ENCODE measurements around the gene KRTAP5-7.
"Not testable (repeated sequence)": the region's sequence is repeated elsewhere in the genome, so short reads cannot be mapped to it uniquely, and the experiment has no call there.

The KRTAP5-7 gene, protein sequence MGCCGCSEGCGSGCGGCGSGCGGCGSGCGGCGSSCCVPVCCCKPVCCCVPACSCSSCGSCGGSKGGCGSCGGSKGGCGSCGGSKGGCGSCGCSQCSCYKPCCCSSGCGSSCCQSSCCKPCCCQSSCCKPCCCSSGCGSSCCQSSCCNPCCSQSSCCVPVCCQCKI

DNA sequence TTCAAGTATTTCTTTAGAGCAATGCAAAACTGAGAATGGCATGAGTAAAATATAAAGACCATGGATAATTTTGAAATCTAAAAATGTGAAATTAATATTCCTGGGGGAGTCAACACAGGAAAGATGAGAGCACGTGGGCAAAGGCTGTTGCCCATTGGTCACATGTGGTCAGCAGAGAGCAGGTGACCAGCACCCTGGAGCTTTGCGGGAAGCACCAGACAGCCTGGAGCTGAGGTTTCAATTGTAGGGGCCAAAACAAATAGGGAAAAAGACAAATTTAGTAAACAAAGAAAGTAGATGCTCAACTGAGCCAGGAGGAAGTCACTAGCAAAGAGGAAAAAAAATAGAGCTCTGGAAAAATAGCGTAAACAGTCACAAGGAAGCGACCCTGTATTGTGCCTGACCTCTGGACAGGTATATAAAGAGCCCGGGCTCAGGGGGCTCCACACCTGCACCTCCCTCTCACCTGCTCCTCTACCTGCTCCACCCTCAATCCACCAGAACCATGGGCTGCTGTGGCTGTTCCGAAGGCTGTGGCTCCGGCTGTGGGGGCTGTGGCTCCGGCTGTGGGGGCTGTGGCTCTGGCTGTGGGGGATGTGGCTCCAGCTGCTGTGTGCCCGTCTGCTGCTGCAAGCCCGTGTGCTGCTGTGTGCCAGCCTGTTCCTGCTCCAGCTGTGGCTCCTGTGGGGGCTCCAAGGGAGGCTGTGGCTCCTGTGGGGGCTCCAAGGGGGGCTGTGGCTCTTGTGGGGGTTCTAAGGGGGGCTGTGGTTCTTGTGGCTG is at the start of gene KRTAP5-7:
KRTAP5-7 (plus strand) TSS at position 472 of the 780 bp plus-strand sequence; CDS start at position 506, 34 bp downstream.
- DNase-seq: not testable (repeated sequence)

DNA sequence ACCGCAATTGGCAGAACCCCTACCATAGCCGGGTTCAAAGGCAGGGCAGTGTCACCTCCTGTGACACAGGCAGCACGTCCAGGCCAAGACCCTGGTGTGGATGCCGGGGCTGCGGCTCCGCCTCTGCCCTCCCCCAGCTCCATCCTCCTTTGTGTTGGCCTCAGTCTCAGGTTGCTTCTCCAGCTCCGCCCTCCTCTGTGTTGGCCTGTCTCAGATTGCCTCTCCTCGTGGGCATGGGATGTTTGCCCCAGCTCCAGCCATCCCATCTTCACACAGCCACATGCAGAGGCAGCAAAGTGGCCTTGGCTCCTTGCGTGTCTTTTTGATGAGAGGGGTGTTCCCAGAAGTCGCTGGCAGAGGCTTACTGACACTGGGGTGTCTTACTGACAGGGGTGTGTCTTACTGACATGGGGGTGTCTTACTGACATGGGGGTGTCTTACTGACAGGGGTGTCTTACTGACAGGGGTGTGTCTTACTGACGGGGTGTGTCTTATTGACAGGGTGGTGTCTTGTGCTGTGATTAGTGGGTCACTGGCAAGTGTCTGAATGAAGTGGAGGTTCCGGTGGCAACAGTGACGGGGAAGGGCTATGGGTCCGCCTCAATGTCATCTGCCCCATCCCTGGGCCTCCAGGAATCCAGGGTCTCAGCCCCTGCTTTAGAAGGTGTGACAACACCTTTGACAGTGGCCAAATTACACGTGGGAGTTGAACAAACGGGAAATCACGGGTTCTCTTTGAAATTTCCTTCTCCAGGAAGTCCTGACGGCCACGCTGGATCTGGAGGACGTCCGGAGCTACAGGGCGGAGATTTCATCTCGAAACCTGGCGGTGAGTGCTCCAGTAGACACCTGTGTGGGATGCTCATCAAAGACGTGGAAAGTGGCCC is 49.2 kb upstream of the KRTAP5-7 start:
- no peak for DNase-seq

DNA sequence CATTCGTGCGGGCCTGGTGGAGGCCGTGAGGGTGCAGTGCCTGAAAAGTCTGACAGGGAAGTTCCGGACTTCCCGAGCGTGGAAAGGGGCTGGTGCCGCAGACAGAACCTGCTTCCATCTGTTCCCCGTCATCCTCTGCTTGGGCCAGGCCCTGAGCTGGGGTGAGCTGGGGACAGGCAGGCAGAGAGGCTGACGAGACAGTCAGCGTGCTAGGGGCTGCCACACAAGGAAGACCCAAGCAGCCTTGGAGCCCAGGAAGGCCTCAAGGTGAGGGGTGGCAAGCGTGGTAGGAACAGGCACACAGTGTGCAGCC is 48.6 kb upstream of the KRTAP5-7 start:
- no peak for DNase-seq

DNA sequence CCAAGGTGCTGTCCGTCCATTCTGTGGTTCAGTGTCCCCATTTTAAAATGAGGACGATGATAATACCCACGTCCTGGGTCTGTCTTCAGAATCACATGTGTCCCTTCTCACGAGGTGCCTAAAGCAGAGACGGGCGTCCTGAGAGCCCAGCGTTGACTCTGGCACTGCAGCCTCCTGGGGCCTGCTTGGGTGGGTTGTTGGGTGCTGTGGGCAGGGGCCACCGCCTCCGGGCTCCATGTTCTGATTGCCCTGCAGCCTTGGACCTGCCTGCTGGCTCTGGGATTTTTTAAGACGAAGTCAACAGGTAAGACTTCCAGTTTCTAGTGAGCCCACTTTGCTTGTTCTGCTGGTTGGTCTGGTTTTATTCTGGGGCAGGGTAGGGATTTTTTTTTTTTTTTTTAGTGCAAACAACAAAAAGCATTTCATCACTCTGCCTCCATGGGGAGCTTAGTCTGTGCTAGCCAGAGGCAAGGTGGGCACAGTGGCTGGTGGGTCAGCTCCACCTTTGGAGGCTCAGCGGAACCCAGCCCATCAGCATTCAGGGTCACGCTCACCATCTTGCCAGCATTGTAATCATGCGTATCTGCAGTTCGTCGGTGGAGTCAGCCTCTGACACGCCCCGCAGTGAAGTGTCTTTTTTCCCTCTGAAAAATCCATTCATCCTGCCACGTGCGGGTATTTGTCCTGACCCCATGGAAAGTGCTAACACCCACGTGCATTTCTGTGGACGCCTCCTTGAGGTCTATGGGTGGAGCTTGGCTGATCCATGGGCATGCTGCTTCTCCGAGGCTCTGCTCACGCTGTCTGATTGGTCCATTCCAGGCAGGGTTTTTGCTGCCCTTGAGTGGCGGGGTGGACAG is 45.7 kb upstream of the KRTAP5-7 start:
- no peak for DNase-seq

DNA sequence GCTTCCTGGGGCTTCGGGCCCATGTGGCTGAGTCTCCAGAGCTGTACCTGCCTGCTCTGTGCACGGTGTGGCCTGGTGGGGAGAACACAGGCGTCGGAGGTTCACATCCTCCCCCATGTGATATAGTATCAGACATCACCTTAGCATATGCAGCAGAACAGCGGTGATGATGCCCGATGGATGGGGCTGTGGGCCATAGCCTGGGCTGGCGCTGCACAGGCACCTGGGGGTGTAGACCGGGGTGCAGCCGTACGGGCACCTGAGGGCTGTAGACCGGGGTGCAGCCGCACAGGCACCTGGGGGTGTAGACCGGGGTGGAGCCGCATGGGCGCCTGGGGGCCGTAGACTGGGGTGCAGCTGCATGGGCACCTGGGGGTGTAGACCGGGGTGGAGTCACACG is 44.9 kb upstream of the KRTAP5-7 start:
- DNase-seq: no peak

DNA sequence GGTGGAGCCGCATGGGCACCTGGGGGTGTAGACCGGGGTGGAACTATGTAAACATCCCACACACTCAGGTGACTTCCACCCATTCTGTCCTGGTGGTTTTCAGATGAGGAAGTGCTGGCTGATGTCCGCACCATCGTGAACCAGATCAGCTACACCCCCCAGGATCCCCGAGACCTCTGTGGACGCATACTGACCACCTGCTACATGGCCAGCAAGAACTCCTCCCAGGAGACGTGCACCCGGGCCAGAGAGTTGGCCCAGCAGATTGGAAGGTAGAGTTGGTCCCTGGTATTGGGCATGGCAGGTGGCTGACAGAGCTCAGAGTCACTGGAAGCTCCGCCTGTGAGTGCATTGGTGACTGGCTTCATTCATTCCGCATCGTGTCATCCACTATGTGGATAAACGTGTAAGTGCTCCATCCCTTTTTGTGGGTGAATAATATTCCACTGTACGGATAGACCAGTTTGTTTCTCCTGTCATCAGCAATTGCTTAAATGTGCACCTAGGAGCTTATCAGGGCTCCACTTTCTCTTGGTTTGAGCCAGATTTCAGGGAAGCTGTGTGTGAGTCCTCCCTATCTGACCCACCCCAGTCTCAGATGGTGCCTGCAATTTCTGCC is 44.2 kb upstream of the KRTAP5-7 start:
- DNase-seq: no peak

DNA sequence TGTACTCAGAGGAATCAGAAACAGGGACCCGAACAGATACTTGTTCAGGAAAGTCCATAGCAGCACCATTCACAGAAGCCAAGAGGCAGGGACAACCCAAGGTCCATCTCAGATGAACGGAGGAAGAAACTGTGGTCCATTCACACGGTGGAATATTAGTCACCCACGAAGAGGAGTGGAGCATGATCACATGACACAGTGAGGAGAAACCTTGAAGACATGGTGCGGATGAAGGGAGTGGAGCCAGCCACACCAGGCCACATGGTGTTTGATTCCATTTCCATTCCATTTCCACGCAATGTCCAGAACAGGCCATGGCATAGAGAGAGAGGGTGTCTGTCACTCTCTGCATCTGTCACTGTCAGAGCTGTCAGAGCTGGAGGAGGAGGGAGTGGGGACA is 43.4 kb upstream of the KRTAP5-7 start:
- DNase-seq: no peak

DNA sequence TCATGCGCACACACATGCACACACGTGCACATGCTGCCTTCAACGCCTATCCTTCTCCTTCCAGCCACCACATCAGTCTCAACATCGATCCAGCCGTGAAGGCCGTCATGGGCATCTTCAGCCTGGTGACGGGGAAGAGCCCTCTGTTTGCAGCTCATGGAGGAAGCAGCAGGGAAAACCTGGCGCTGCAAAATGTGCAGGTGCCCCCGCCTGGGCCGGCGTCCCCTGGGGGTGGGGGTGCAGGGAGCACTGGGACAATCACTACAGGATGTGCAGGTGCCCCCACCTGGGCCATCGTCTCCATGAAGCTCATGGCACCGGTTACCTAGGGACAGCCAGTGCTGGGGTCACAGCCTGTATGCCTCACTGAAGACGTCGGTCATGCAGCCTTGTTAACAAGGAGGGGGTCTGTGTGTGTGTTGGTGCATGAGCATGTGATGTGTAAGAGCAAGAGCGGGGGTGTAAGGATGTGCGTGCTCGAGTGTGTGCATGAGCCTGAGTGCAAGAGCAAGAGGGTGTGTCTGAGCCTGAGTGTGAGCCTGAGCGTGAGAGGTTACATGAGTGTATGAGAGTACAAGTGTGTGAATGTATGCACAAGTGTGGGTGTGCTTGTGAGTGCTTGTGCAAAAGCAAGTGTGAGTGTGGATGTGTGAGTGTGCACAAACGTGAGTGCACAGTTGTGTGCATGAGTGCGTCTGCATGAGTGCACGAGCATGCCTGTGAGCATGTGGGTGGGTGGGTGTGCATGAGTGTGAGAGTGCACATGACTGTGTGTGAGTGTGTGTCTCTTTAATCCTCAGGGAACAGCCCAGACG is 42.6 kb upstream of the KRTAP5-7 start:
- no peak for DNase-seq

DNA sequence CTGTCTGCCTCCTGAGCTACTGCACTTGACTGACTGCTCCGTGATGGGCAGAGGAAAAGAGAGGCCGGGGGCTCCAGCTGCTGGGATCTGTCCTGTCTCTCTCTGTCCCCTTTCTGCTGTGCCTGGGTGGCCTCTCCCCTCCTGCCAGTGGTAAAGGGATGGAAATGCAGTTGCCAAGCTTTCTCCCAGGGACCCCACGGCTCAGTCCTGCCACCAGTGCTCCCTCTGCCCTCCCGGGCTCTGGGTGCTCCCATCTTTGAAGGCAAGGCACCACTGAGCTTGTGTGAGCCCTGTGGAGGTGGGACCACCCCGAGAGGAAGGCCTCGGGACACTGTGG is 42.0 kb upstream of the KRTAP5-7 start:
- no peak for DNase-seq

DNA sequence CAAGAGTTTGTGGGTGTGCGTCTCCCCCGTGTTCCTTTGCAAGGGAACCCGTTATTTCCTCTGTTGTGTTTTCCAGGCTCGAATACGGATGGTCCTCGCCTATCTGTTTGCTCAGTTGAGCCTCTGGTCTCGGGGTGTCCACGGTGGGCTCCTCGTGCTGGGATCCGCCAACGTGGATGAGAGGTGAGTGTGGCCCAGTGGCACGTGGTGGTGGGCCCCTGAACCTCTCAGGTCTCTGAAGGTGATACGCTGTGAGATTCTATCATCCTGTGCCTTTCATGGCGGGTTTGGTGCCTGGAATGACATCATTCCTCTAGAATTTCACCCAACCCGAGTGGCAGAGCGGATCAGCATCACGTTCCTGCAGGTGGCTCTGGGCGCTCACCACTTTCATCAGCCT is 41.6 kb upstream of the KRTAP5-7 start:
- DNase-seq: no peak

DNA sequence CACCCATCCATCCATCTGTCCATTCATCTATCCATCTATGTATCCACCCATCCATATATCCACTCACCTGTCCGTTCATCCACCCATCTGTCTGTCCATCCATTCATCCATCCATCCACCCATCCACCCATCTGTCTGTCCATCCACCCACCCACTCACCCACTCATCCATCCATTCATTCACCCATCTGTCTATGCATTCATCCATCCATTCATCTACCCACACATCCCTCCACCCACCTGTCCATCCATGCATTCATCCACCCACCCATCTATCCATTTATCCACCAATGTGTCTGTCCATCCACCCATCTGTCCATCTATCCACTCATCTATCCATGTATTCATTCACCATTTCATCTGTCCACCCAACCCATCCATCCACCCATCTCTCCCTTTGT is 40.7 kb upstream of the KRTAP5-7 start:
- DNase-seq: no peak

DNA sequence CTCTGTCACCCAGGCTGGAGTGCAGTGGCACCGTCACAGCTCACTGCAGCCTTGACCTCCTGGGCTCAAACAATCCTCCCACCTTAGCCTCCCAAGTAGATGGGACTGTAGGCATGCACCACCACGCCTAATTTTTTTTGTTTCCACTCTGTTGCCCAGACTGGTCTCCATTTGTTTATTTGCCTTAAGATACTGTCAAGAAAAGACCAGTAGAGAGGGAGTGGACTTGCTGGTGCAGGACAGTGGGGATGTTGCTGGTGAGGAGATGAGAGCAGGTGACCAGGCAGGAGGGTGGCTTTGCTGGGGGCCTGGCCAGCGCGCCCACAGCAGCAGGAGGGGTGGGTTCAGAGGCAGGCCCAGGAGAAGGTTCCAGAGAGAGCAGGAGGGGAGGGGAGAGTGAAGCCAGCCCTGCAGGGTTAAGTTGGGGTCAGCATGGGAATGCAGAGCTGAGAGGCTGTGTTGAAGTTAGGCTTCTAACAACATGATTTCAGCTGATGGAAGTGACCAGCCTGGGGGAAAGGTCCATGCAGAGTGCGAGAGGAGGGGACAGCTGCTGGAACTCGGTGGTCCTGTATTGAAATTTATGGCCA is 38.3 kb upstream of the KRTAP5-7 start:
- no peak for DNase-seq

DNA sequence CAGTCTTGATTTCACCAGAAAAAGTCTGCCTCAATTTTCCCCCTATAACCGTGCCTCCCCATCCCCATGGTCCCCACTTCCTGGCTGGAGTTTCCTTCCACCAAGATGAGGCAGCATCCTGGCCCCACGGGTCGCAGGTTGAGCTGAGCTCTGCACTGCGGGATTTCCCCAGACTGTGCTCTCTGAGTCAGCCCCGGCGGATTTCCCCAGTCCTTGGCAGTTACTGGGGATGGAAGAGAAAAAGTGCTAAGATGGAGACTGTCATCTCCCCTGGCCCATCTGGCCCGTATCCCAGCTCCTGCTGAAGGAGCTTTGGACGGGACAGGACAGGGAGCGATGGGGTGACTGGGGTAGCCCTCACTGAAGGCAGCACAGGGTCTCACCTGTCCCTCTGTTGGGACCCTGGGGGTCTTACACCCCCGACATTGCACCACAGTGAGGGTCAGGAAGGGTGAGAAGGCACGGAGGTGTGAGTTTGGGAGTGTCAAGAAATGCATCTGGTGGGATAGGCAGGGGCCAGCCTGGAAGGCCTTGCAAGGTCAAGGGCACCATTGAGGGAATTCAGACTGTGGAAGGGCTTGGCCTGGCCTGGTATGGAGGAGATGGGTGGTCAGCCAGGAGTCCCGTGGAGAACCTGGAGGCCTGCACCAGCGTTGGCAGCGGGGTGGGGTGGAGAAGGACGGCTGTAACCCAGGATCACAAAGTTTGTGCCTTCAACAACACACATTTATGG is 37.6 kb upstream of the KRTAP5-7 start:
- no peak for DNase-seq

DNA sequence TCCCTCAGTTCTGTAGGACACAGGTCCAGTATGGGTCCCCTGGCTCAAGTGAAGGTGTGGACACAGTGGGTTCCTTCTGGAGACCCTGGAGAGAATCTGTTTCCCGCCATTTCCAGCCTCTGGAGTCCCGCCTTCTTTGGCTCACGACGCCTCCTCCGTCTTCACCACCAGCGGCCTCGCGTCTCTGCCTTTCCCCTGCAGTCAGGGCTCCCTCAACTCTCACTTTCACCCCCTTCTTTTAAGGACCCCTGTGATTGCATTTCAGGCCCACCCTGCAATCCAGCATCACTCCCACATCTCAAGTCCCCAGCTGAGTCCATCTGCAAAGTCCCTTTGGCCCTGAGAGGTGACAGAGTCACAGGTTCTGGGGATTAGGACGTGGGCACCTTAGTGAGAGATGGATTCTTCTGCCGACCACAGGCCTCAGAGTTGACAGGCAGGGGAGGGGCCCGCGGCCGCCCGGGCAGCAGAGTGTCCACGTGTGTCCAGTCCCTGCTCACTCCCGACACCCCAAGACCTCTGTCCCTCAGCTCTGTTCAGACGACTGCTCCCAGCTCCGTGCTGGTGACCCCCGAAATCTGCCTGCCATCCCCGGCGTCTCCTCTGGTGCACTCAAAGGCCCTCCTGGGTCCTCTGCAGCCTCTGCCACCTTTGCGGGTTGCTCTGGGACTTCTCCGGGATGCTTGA is 36.9 kb upstream of the KRTAP5-7 start:
- no peak for DNase-seq

DNA sequence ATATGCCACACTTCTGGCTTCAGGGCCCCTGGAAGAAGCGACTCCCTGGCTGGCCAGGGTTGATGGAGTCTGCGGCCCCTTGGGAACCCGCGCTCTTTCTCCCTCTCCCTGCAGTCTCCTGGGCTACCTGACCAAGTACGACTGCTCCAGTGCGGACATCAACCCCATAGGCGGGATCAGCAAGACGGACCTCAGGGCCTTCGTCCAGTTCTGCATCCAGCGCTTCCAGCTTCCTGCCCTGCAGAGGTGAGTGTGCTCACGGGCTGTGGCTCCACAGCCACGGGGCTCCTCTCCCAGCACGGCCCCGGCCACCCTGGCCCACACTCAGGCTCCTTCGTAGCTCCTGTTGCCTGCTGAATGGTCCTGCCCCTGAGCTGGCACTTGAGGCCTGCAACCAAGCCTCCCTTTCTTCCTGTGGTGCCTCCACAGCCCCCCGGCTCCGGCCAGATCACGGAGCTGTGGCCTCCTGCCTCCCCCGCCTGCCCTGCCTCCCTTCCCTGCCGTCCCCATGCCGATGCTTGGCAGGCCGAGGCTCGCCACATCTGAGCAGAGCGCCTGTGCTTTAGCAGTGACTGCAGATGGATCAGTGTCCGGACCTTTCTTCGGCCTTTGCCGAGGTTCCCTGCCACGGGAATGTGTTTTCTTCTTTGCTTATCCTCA is 36.2 kb upstream of the KRTAP5-7 start:
- no peak for DNase-seq

DNA sequence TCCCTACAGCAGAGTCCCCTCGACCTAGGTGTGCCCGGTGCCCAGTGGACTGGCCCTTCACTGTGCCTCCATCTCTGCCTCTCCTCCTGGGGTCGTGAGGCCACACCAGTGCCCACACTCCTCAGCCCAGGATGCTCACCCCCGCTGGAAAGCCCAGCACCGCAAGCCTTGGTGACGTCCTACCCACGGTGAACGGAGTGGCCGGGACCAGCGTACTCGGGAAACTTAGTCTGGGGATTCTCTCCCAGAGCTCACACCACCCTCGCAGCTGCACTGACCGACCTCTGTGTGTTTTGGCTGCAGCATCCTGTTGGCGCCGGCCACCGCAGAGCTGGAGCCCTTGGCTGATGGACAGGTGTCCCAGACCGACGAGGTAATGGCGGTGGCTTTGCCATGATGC is 35.5 kb upstream of the KRTAP5-7 start:
- DNase-seq: no peak

DNA sequence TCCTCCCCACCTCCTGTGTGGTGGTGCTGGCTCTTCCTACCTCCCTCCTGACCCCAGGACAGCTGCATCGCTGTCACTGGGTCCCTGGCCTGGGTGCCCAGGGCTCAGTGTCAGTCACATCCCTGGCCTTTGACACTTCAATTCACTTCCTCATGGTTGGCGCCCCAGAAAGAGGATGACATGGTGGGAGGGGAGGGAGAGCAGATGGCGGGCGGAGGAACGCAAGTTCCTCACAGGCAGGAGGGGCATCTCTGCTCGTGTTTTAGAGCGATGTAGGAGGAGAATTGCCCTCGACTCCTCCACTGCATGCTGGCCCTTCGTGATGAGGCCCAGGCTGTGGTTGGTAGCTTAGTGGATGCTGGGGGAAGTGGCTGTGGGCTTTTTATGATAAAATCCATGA is 35.1 kb upstream of the KRTAP5-7 start:
- no peak for DNase-seq

DNA sequence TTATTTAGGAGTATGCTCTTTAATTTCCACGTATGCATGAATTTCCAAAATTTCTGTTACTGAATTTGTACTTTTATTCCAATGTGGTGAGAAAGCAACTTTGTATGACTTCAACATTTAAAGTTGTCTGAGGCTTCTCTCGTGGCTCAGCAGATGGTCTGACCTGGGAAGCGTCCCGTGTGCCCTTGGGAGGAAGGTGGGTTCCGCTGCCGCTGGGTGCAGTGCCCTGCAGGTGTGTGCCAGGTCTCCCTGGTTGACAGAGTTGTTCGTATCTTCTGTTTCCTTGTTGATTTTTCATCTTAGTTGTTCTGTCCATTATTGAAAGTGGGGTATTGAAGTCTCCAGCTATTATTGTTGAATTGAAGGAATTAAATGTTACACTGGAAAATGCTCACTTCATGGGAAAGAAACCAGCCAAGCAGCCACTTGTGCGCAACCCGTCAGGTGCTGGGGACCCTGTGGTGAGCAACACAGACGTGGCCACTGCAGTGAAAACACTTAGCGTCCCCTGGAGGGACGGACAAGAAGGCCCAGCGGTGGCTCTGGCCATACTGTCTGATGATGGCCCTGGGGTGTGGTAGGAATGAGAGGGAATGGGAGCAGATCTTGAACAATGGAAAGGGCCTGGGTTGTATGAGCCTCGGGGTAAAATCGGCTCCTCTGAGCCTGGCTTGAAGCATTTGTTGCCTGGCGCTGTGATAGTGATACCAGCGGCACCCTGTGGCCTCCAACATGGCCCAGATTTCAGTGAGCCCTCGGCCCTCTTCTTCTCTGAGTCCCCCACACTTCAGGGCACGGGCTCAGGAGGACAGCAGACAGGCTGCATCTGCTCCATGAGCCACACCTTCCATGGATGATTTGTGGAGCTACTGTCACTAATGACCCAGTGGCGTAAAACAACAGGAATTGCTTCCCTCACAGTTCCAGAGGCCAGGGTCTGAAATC is 31.5 kb upstream of the KRTAP5-7 start:
- no peak for DNase-seq

Data from hematopoietic multipotent progenitor cell treated with erythropoietin and hydrocortisone succinate and interleukin-3 and kit ligand, for 6 days (in vitro differentiated cells).